Heart left ventricle (tissue), 16 donors: ENCODE measurements around the gene CUX1. TPM values are rescaled to one million over a fixed set of nuclear protein-coding genes. Genes with fewer than 3 reads are reported as not detected.
"Not testable (repeated sequence)": the region's sequence is repeated elsewhere in the genome, so short reads cannot be mapped to it uniquely, and the experiment has no call there.

Source experiments
- ATAC-seq, 4 donors: fragments of 200-7000 bp; cut with Tn5 transposase; one replicate each; pipeline ENCODE4 v1.9.1; 2020 to 2022; ENCODE audit warnings: moderate library complexity in 4 of 4, mild to moderate bottlenecking in 3 of 4, moderate number of reproducible peaks in 1 of 4
- DNase-seq, 5 donors: peaks; one replicate each; pipeline ENCODE4 v3.0.0-alpha.2; 2020
- H3K27ac ChIP-seq, 12 donors: fragments of 200-600 bp; sonication (generic) in 4 of 12; one replicate each; pipeline versions ENCODE4 v1.5.0 to v1.8.0; 2016 to 2022; ENCODE audit warnings: mild to moderate bottlenecking in 2 of 12
- H3K27me3 ChIP-seq, 9 donors: fragments of 200-600 bp; sonication (generic) in 2 of 9; one replicate each; pipeline versions ENCODE4 v1.5.1 to v1.8.0; 2016 to 2022; ENCODE audit warnings: mild to moderate bottlenecking in 3 of 9
- H3K36me3 ChIP-seq, 9 donors: fragments of 200-600 bp; sonication (generic) in 2 of 9; one replicate each; pipeline versions ENCODE4 v1.5.0 to v1.8.0; 2018 to 2022; ENCODE audit warnings: mild to moderate bottlenecking in 2 of 9
- H3K4me1 ChIP-seq, 12 donors: fragments of 200-600 bp; sonication (generic) in 4 of 12; one replicate each; pipeline versions ENCODE4 v1.5.0 to v1.8.0; 2016 to 2022; ENCODE audit warnings: mild to moderate bottlenecking in 3 of 12
- H3K4me3 ChIP-seq, 12 donors: fragments of 200-600 bp; sonication (generic) in 4 of 12; one replicate each; pipeline versions ENCODE4 v1.5.0 to v1.8.0; 2017 to 2022; ENCODE audit warnings: mild to moderate bottlenecking in 9 of 12, moderate library complexity in 4 of 12
- H3K9me3 ChIP-seq, 12 donors: fragments of 200-600 bp; sonication (generic) in 4 of 12; one replicate each; pipeline versions ENCODE4 v1.5.0 to v1.8.0; 2016 to 2022; ENCODE audit warnings: mild to moderate bottlenecking in 1 of 12
- CTCF ChIP-seq, 12 donors: fragments of 200-600 bp; sonication (generic) in 4 of 12; IDR thresholded peaks; one replicate each; pipeline versions ENCODE4 v1.5.0 to v1.8.0; 2018 to 2022; ENCODE audit warnings: antibody characterized with exemption in 12 of 12, mild to moderate bottlenecking in 5 of 12
- POLR2A ChIP-seq, 2 donors: fragments of 450-650 bp; IDR thresholded peaks; one replicate each; pipeline ENCODE4 v1.6.1; 2017; ENCODE audit warnings: antibody characterized with exemption in 2 of 2, mild to moderate bottlenecking in 2 of 2, moderate library complexity in 2 of 2
- WGBS, 4 donors: extraction: QIAGEN DNeasy Blood & Tissue Kit in 2 of 4; methylation state at CpG; one replicate each; pipeline versions ENCODE4 v1.1.5 to v1.1.7; 2013 to 2018; 5-methylcytosine and 5-hydroxymethylcytosine counted together
- intact Hi-C, 10 donors: fragments of 100-400 bp; cut with DNase I; formaldehyde crosslinking; loops; one replicate each; pipeline versions ENCODE4 v1.11.1 to v1.14.2; 2022
- polyA plus RNA-seq, 2 donors: library from polyadenylated mRNA; stranded (reverse); fragments of 200-250 nt; gene quantifications; one replicate each; pipeline ENCODE4 v1.2.3, GENCODE V29; 2013
- total RNA-seq, 9 donors: library from RNA; depleted of rRNA in 2 of 9; stranded (reverse); fragments of >200 nt in 2 of 9; fragmentation: NEBNext Ultra II Directional in 3 of 9; extraction: Animal tissue kit (Norgen Biotek cat#: 25700) in 3 of 9; gene quantifications; one replicate each; pipeline versions ENCODE4 v1.1.0 to v1.2.4, GENCODE V29; 2016 to 2023
- donor health status: ischemic (EF 13 %, LVEDD 7.1; RV severe dilation, severe dysfunction).
- donor health status: healthy with polysubstance abuse.
- donor health status: DM: no; HTN: yes; CAD: no.
- donor health status: DM: no; HTN: no; CAD: no.
- donor health status: ischemic (EF 25% LVEDD 6.9; RV normal size, moderate dysfunction).
- donor health status: ischemic (EF 25% LVEDD 5.7; RV mildly dilated, moderate dysfunction).
- donor health status: healthy.
- donor health status: DM: yes; HTN: yes; CAD: no.
- donor health status: ischemic (EF 35%, LVEDD 5.7; RV mildly dilated, moderate dysfunction).
- donor health status: nonischemic (EF 11% LVEDD 7.7; RV severe dilation, severe dysfunction).
- donor health status: DM: yes; HTN: yes; CAD: no.
- donor health status: PGD.
- donor health status: ischemic (EF 29% LVEDD 5.4; RV normal size, mild dysfunction).
- donor health status: nonischemic (EF 23%, LVEDD 6.1; RV moderate dilation, normal function).

The CUX1 gene
- total and polyA plus RNA-seq, 11 donors: 51.9 to 173 (median 122) TPM

- WGBS, 4 donors: 68 to 80% (median 73%) methylated on average over 13 of the region's 13 CpGs
- Histone ChIP-seq H3K36me3 (no peaks in the 10 kb centered on the region), H3K4me3 (no peak overlapping the region)
Measured at GRCh38 chr7:101884671-101885596, 67.5 kb downstream of the CUX1 start.

GRCh38 chr7:101885597-101885955 lies 68.2 kb downstream of the CUX1 start:
- H3K36me3 ChIP-seq: no peaks in the 10 kb centered on the region
- TF ChIP-seq POLR2A (IDR thresholded peaks at IDR 0.05): no peak
- no peak for TF ChIP-seq CTCF (IDR thresholded peaks at IDR 0.05)
- no peaks in the 10 kb centered on the region for H3K27me3 ChIP-seq
- intact Hi-C loops: no loop called here
- H3K4me1 ChIP-seq: peaks cover 6 to 63% (median 44%) of the 10 kb centered on the region in 12 donors
- 55 to 65% (median 59%) methylated on average over 10 to 12 of the region's 12 CpGs for WGBS, 4 donors
- peak overlapping the region in 9 of 12 donors; percentile 11 to 94 (median 82) for H3K27ac ChIP-seq
- no peak overlapping the region for H3K4me3 ChIP-seq
- peak in 3 of 4 donors; percentile 4 to 32 (median 18) for ATAC-seq
- no peaks in the 10 kb centered on the region for H3K9me3 ChIP-seq
- peak in 1 of 5 donors; percentile 47 for DNase-seq

More at GRCh38 chr7:101884671-101885596, 67.5 kb downstream of the CUX1 start:
- no peak for DNase-seq
- intact Hi-C loops: no loop called here
- Histone ChIP-seq H3K4me1 (peaks cover 6 to 68% (median 51%) of the 10 kb centered on the region in 12 donors), H3K9me3 (no peaks in the 10 kb centered on the region), H3K27ac (peak overlapping the region in 9 of 12 donors; percentile 11 to 94 (median 82)), H3K27me3 (no peaks in the 10 kb centered on the region)
- TF ChIP-seq POLR2A (IDR thresholded peaks at IDR 0.05): no peak
- TF ChIP-seq CTCF (IDR thresholded peaks at IDR 0.05): no peak
- no peak for ATAC-seq

GRCh38 chr7:101887352-101887751 lies 69.9 kb downstream of the CUX1 start:
- DNase-seq, H3K27me3 ChIP-seq, H3K9me3 ChIP-seq, intact Hi-C loops, H3K27ac ChIP-seq, H3K36me3 ChIP-seq, H3K4me3 ChIP-seq, ATAC-seq: not testable (repeated sequence)
- 96 to 98% (median 96%) methylated on average over 4 of the region's 4 CpGs for WGBS, 4 donors
- peaks cover 3 to 51% (median 37%) of the 10 kb centered on the region in 12 donors for H3K4me1 ChIP-seq

- H3K36me3 ChIP-seq, H3K27ac ChIP-seq, H3K9me3 ChIP-seq, ATAC-seq, H3K4me3 ChIP-seq, intact Hi-C loops, DNase-seq, H3K27me3 ChIP-seq: not testable (repeated sequence)
- 89 to 97% (median 96%) methylated on average over 3 of the region's 3 CpGs for WGBS, 4 donors
- peaks cover 0 to 47% (median 32%) of the 10 kb centered on the region in 12 donors for H3K4me1 ChIP-seq
Measured at GRCh38 chr7:101888564-101888963, 71.1 kb downstream of the CUX1 start.

- H3K27ac ChIP-seq: no peak overlapping the region
- H3K9me3 ChIP-seq: no peaks in the 10 kb centered on the region
- H3K27me3 ChIP-seq: no peaks in the 10 kb centered on the region
- intact Hi-C loops: no loop called here
- ATAC-seq (no peak), DNase-seq (no peak)
- H3K4me3 ChIP-seq: no peak overlapping the region
- H3K36me3 ChIP-seq: no peaks in the 10 kb centered on the region
- H3K4me1 ChIP-seq: peaks cover 0 to 29% (median 21%) of the 10 kb centered on the region in 12 donors
- 76 to 85% (median 83%) methylated on average over 7 of the region's 7 CpGs for WGBS, 4 donors
- no peak for TF ChIP-seq CTCF (IDR thresholded peaks at IDR 0.05)
- no peak for TF ChIP-seq POLR2A (IDR thresholded peaks at IDR 0.05)
Measured at GRCh38 chr7:101890749-101891523, 73.5 kb downstream of the CUX1 start.
